Smooth muscle cell (in vitro differentiated cells): ENCODE measurements around the gene NRXN3. TPM values are rescaled to one million over a fixed set of nuclear protein-coding genes. Genes with fewer than 3 reads are reported as not detected.

Source experiments
- DNase-seq: peaks from one replicate; lab custom pipeline; 2025; ENCODE audit not compliant: unreplicated experiment; lab: John Stamatoyannopoulos, UW
- H2AFZ ChIP-seq: fragments of 200-600 bp; sonication (generic); 2 replicates; pipeline ENCODE4 v1.6.0; 2016; ENCODE audit warnings: antibody characterized with exemption, low read depth, mild to moderate bottlenecking
- H3F3A ChIP-seq: fragments of 200-600 bp; sonication (generic); 2 replicates; pipeline ENCODE4 v1.6.0; 2017; ENCODE audit warnings: antibody characterized with exemption, low read depth
- H3K27ac ChIP-seq: fragments of 200-600 bp; sonication (generic); 2 replicates; pipeline ENCODE4 v1.5.1; 2016; ENCODE audit warnings: low read depth, mild to moderate bottlenecking
- H3K27me3 ChIP-seq: fragments of 200-600 bp; sonication (generic); 2 replicates; pipeline ENCODE4 v1.6.1; 2016; ENCODE audit warnings: low read depth, mild to moderate bottlenecking
- H3K36me3 ChIP-seq: fragments of 200-600 bp; sonication (generic); 2 replicates; pipeline ENCODE4 v1.5.1; 2016; ENCODE audit warnings: low read depth
- H3K4me1 ChIP-seq: fragments of 200-600 bp; sonication (generic); 2 replicates; pipeline ENCODE4 v1.5.1; 2016; ENCODE audit warnings: low read depth
- H3K4me2 ChIP-seq: fragments of 200-600 bp; sonication (generic); 2 replicates; pipeline ENCODE4 v1.6.0; 2016; ENCODE audit warnings: mild to moderate bottlenecking
- H3K4me3 ChIP-seq: fragments of 200-600 bp; sonication (generic); 2 replicates; pipeline ENCODE4 v1.5.1; 2016; ENCODE audit warnings: mild to moderate bottlenecking
- H3K79me2 ChIP-seq: fragments of 200-600 bp; sonication (generic); 2 replicates; pipeline ENCODE4 v1.6.0; 2016; ENCODE audit warnings: low read depth, mild to moderate bottlenecking
- H3K9ac ChIP-seq: fragments of 200-600 bp; sonication (generic); 2 replicates; pipeline ENCODE4 v1.6.0; 2016; ENCODE audit warnings: low read depth
- H3K9me3 ChIP-seq: fragments of 200-600 bp; sonication (generic); replicated peaks from 2 replicates; pipeline ENCODE4 v1.5.1; 2016; ENCODE audit warnings: low read depth
- H4K20me1 ChIP-seq: fragments of 200-600 bp; sonication (generic); 2 replicates; pipeline ENCODE4 v1.6.0; 2016; ENCODE audit warnings: low read depth
- WGBS: methylation state at CpG from one replicate; pipeline ENCODE4 v1.1.7; 2016; ENCODE audit warnings: low lambda C conversion rate; 5-methylcytosine and 5-hydroxymethylcytosine counted together
- polyA plus RNA-seq: library from polyadenylated mRNA; unstranded; fragments of >200 nt; fragmentation: Nextera tagmentation; extraction: Ambion mirVana; gene quantifications from 2 replicates; pipeline ENCODE4 v1.2.1, GENCODE V29; 2016
- total RNA-seq: library from RNA; depleted of rRNA; stranded (reverse); fragments of >200 nt; gene quantifications from 2 replicates; pipeline ENCODE4 v1.2.3, GENCODE V29; 2014
- TF ChIP-seq, protein P1 (sequence below): fragments of 200-600 bp; sonication (generic); IDR thresholded peaks from 2 replicates; pipeline ENCODE4 v1.5.1; 2017; ENCODE audit warnings: borderline replicate concordance, mild to moderate bottlenecking, antibody characterized with exemption; ENCODE audit not compliant: insufficient read depth, poor library complexity, severe bottlenecking

The NRXN3 gene
- total and polyA plus RNA-seq, 2 experiments from 2014 or later, result 1.2 to 7.0 TPM

DNA sequence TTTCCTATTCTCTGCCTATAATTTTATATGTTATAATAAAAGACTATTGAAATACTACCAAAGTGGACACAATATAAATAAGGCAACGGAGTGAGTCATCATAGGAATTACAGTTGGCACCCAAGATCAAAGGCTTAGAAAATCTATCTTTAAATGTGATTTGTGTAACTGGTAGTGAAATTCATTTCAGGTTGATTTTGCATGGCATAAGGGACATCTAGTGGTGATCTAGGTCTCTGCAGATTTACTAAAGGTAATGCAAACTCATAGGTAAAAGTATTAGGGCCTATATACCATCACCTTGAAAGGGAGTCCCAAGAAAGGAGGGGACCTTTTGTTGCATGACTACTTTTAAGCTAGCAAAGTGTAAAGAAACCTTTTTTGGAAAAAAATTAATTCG, 527.2 kb downstream of the NRXN3 start:
- H3K4me2 ChIP-seq, result no peak overlapping the region
- no peaks in the 10 kb centered on the region for H3K79me2 ChIP-seq
- H4K20me1 ChIP-seq, result no peaks in the 10 kb centered on the region
- no peak overlapping the region for H2AFZ ChIP-seq
- WGBS, result 15% methylated on average over 2 of the region's 2 CpGs
- no peak overlapping the region for H3K27ac ChIP-seq
- H3K36me3 ChIP-seq, result no peaks in the 10 kb centered on the region
- TF ChIP-seq, protein P1, sequence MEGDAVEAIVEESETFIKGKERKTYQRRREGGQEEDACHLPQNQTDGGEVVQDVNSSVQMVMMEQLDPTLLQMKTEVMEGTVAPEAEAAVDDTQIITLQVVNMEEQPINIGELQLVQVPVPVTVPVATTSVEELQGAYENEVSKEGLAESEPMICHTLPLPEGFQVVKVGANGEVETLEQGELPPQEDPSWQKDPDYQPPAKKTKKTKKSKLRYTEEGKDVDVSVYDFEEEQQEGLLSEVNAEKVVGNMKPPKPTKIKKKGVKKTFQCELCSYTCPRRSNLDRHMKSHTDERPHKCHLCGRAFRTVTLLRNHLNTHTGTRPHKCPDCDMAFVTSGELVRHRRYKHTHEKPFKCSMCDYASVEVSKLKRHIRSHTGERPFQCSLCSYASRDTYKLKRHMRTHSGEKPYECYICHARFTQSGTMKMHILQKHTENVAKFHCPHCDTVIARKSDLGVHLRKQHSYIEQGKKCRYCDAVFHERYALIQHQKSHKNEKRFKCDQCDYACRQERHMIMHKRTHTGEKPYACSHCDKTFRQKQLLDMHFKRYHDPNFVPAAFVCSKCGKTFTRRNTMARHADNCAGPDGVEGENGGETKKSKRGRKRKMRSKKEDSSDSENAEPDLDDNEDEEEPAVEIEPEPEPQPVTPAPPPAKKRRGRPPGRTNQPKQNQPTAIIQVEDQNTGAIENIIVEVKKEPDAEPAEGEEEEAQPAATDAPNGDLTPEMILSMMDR, result peak; percentile 50
- no peak for DNase-seq
- peaks cover 3% of the 10 kb centered on the region for H3K4me1 ChIP-seq
- H3F3A ChIP-seq, result peaks cover 3% of the 10 kb centered on the region
- H3K9ac ChIP-seq, result no peak overlapping the region
- H3K27me3 ChIP-seq, result peaks cover 18% of the 10 kb centered on the region
- no peaks in the 10 kb centered on the region for H3K9me3 ChIP-seq
- no peak overlapping the region for H3K4me3 ChIP-seq

DNA sequence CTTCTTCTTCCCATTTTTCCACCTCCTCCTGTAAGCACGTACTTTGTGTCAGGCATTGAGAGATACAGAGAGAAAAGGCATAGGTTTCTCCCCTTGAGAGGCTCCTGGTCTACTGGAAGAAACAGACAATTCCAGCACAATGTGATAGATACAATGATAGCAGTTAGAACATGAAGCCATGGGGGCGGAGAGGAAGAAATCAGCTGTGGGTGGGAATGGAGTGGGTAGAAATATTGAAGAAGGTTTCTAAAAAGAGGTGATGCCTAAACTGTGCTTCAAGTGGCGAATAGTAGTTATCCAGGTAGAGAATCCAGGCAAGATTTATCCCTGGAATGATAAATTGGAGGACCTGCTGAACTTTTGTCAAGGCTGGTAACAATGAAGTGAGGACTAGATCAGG, 528.8 kb downstream of the NRXN3 start:
- no peak overlapping the region for H3K27ac ChIP-seq

DNA sequence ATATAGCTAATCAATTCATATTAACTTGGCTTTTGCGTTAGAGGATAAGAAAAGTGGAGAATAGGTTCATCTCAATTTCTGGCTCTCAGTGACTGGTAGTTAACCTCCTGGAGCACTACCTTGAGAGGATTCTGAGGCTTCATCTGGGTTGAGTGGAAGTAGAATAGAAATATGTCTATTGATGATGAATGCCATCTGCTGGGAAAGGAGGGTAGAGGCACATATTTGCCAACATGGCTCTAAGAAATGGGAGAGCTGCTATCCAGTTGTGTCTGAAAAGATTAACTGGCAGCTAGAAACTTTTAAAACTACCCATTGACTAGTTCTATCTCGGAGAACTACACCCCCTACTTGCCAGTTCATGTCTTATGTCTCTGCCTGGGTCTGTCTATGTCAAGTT, 530.1 kb downstream of the NRXN3 start:
- peaks cover 11% of the 10 kb centered on the region for H3K27me3 ChIP-seq
- no peaks in the 10 kb centered on the region for H4K20me1 ChIP-seq
- peaks cover 3% of the 10 kb centered on the region for H3F3A ChIP-seq
- H3K4me1 ChIP-seq, result peaks cover 3% of the 10 kb centered on the region
- no peak for DNase-seq
- H3K27ac ChIP-seq, result no peak overlapping the region
- 74% methylated on average over 2 of the region's 2 CpGs for WGBS
- H3K9me3 ChIP-seq, result no peaks in the 10 kb centered on the region
- no peak overlapping the region for H3K4me2 ChIP-seq
- no peaks in the 10 kb centered on the region for H3K36me3 ChIP-seq
- H2AFZ ChIP-seq, result no peak overlapping the region
- no peak overlapping the region for H3K4me3 ChIP-seq
- no peak overlapping the region for H3K9ac ChIP-seq
- H3K79me2 ChIP-seq, result no peaks in the 10 kb centered on the region
- TF ChIP-seq, protein P1, result no peak

More for the DNA sequence above, 528.8 kb downstream of the NRXN3 start:
- WGBS, result 87% methylated on average over 3 of the region's 3 CpGs
- no peaks in the 10 kb centered on the region for H3K36me3 ChIP-seq
- no peaks in the 10 kb centered on the region for H4K20me1 ChIP-seq
- no peaks in the 10 kb centered on the region for H3K79me2 ChIP-seq
- H3K4me1 ChIP-seq, result peaks cover 3% of the 10 kb centered on the region
- H3K27me3 ChIP-seq, result peaks cover 18% of the 10 kb centered on the region
- H3K4me3 ChIP-seq, result no peak overlapping the region
- H3K9ac ChIP-seq, result no peak overlapping the region
- TF ChIP-seq, protein P1, result no peak
- H3F3A ChIP-seq, result peaks cover 3% of the 10 kb centered on the region
- no peak overlapping the region for H3K4me2 ChIP-seq
- H2AFZ ChIP-seq, result no peak overlapping the region
- H3K9me3 ChIP-seq, result no peaks in the 10 kb centered on the region
- no peak for DNase-seq

DNA sequence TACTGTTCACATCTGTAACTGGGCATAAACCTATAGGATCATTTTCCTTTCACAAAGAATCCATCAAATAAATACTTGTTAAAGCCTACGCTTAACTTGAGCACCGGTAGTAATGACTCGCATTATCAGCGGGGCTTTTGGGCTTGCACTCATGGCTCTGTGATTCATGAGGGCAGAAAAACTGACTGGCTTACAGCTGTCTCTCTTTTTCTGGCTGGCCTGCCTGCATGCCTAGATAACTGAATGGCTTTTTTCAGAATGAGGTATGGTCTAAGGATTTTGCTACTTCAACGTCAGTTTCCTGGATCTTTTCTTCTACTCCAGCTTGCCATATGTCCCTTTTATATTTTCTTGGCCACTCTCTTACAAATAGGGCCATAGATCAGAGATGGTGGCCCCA, 531.1 kb downstream of the NRXN3 start:
- Histone ChIP-seq H4K20me1 (no peaks in the 10 kb centered on the region), H2AFZ (no peak overlapping the region), H3K4me3 (no peak overlapping the region), H3F3A (peaks cover 3% of the 10 kb centered on the region), H3K27me3 (peaks cover 8% of the 10 kb centered on the region), H3K9me3 (no peaks in the 10 kb centered on the region), H3K4me1 (peaks cover 3% of the 10 kb centered on the region), H3K79me2 (no peaks in the 10 kb centered on the region), H3K27ac (no peak overlapping the region), H3K4me2 (peak overlapping the region; percentile 6), H3K36me3 (no peaks in the 10 kb centered on the region), H3K9ac (no peak overlapping the region)
- WGBS, result 3% methylated on average over 5 of the region's 5 CpGs
- DNase-seq, result no peak
- TF ChIP-seq, protein P1, result no peak
